Measurements from ENCODE around the gene POMC. TPM values are rescaled to one million over a fixed set of nuclear protein-coding genes. Genes with fewer than 3 reads are reported as not detected.

POMC gene
- polyA plus RNA-seq, 1 experiment = 0.43 TPM

GRCh38 chr2:25207078-25207545 is 38.7 kb upstream of the POMC start:
- H3K36me3 ChIP-seq (ENCODE audit: control insufficient read depth, insufficient read depth, low read length) = no peaks in the 10 kb centered on the region
- H3K4me3 ChIP-seq (ENCODE audit: low read depth, low read length) = no peak overlapping the region
- H3K27me3 ChIP-seq (ENCODE audit: control insufficient read depth, insufficient read depth, low read length) = no peaks in the 10 kb centered on the region
- no peak for TF ChIP-seq CTCF (IDR thresholded peaks at IDR 0.05; ENCODE audit: insufficient read depth, low read depth, low read length)
- CTCF ChIA-PET = interaction anchor here (0.8 to 3.4 kb wide), 4 partner anchors 10 to 22 kb away, joined by 3 to 16 read pairs (median 9); no protein-coding TSS in a partner anchor
- POLR2A ChIA-PET = no interaction called here
- DNase-seq (ENCODE audit: low read depth) = no peak

- Histone ChIP-seq H3K36me3 (ENCODE audit: control insufficient read depth, insufficient read depth, low read length) (no peaks in the 10 kb centered on the region), H3K4me3 (ENCODE audit: low read depth, low read length) (no peak overlapping the region), H3K27me3 (ENCODE audit: control insufficient read depth, insufficient read depth, low read length) (no peaks in the 10 kb centered on the region)
- CTCF ChIA-PET = interaction anchor here (1.2 kb wide), 1 partner anchor 8 kb away, joined by 3 read pairs; no protein-coding TSS in a partner anchor
- TF ChIP-seq CTCF (IDR thresholded peaks at IDR 0.05; ENCODE audit: insufficient read depth, low read depth, low read length) = no peak
- POLR2A ChIA-PET = no interaction called here
- DNase-seq (ENCODE audit: low read depth) = no peak
These were observed 35.9 kb upstream of the POMC start for GRCh38 chr2:25204190-25204838.

GRCh38 chr2:25202275-25202674 is 33.9 kb upstream of the POMC start:
- POLR2A ChIA-PET = no interaction called here
- Histone ChIP-seq H3K4me3 (ENCODE audit: low read depth, low read length) (no peak overlapping the region), H3K36me3 (ENCODE audit: control insufficient read depth, insufficient read depth, low read length) (no peaks in the 10 kb centered on the region), H3K27me3 (ENCODE audit: control insufficient read depth, insufficient read depth, low read length) (no peaks in the 10 kb centered on the region)
- no peak for DNase-seq (ENCODE audit: low read depth)
- CTCF ChIA-PET = no interaction called here
- no peak for TF ChIP-seq CTCF (IDR thresholded peaks at IDR 0.05; ENCODE audit: insufficient read depth, low read depth, low read length)

GRCh38 chr2:25201794-25202193 is 33.4 kb upstream of the POMC start:
- CTCF ChIA-PET = interaction anchor here (1.5 kb wide), 1 partner anchor 19 kb away, joined by 3 read pairs; no protein-coding TSS in a partner anchor

GRCh38 chr2:25201265-25201664 is 32.9 kb upstream of the POMC start:
- Histone ChIP-seq H3K36me3 (ENCODE audit: control insufficient read depth, insufficient read depth, low read length) (no peaks in the 10 kb centered on the region), H3K27me3 (ENCODE audit: control insufficient read depth, insufficient read depth, low read length) (no peaks in the 10 kb centered on the region), H3K4me3 (ENCODE audit: low read depth, low read length) (no peak overlapping the region)
- CTCF ChIA-PET = interaction anchor here (1.5 kb wide), 1 partner anchor 18 kb away, joined by 3 read pairs; no protein-coding TSS in a partner anchor
- TF ChIP-seq CTCF (IDR thresholded peaks at IDR 0.05; ENCODE audit: insufficient read depth, low read depth, low read length) = peak; percentile 33
- DNase-seq (ENCODE audit: low read depth) = no peak
- POLR2A ChIA-PET = no interaction called here

More at GRCh38 chr2:25201794-25202193, 33.4 kb upstream of the POMC start:
- H3K4me3 ChIP-seq (ENCODE audit: low read depth, low read length) = no peak overlapping the region
- POLR2A ChIA-PET = no interaction called here
- no peaks in the 10 kb centered on the region for H3K36me3 ChIP-seq (ENCODE audit: control insufficient read depth, insufficient read depth, low read length)
- H3K27me3 ChIP-seq (ENCODE audit: control insufficient read depth, insufficient read depth, low read length) = no peaks in the 10 kb centered on the region
- no peak for TF ChIP-seq CTCF (IDR thresholded peaks at IDR 0.05; ENCODE audit: insufficient read depth, low read depth, low read length)
- DNase-seq (ENCODE audit: low read depth) = no peak
